Tibial nerve (tissue), 4 donors: ENCODE data around the gene TRIM9. TPM values are rescaled to one million over a fixed set of nuclear protein-coding genes. Genes with fewer than 3 reads are reported as not detected.

Experiments used
- DNase-seq, 2 donors: peaks; one replicate each; pipeline ENCODE4 v3.0.0-alpha.2; 2019; ENCODE audit warnings: low spot score in 2 of 2
- H3K27ac ChIP-seq, 4 donors: fragments of 200-600 bp; sonication (generic) in 3 of 4; one replicate each; pipeline ENCODE4 v1.5.1; 2017 to 2019; ENCODE audit warnings: mild to moderate bottlenecking in 1 of 4
- H3K27me3 ChIP-seq, 2 donors: fragments of 200-600 bp; sonication (generic) in 1 of 2; one replicate each; pipeline versions ENCODE4 v1.5.1 to v1.6.0; 2017 to 2019
- H3K36me3 ChIP-seq, 3 donors: fragments of 200-600 bp; sonication (generic); one replicate each; pipeline ENCODE4 v1.5.1; 2018 to 2019
- H3K4me1 ChIP-seq, 4 donors: fragments of 200-600 bp; sonication (generic) in 3 of 4; one replicate each; pipeline ENCODE4 v1.5.1; 2017 to 2019
- H3K4me3 ChIP-seq, 4 donors: fragments of 200-600 bp; sonication (generic) in 3 of 4; one replicate each; pipeline ENCODE4 v1.5.1; 2017 to 2019; ENCODE audit warnings: mild to moderate bottlenecking in 1 of 4, moderate library complexity in 1 of 4
- H3K9me3 ChIP-seq, 4 donors: fragments of 200-600 bp; sonication (generic) in 3 of 4; one replicate each; pipeline ENCODE4 v1.5.1; 2017 to 2019
- EP300 ChIP-seq, 2 donors: sonication (generic); formaldehyde crosslinking; IDR thresholded peaks; one replicate each; pipeline ENCODE4 v1.6.1; 2017; ENCODE audit warnings: antibody characterized with exemption in 2 of 2, mild to moderate bottlenecking in 1 of 2
- POLR2A ChIP-seq, 2 donors: fragments of 450-650 bp; IDR thresholded peaks; one replicate each; pipeline ENCODE4 v1.6.1; 2017; ENCODE audit warnings: antibody characterized with exemption in 2 of 2, mild to moderate bottlenecking in 2 of 2, moderate library complexity in 2 of 2
- WGBS, 2 donors: methylation state at CpG; one replicate each; pipeline ENCODE4 v1.1.5; 2018; 5-methylcytosine and 5-hydroxymethylcytosine counted together
- total RNA-seq, 4 donors: library from RNA; depleted of rRNA; stranded (reverse); fragments of >200 nt; gene quantifications; one replicate each; pipeline ENCODE4 v1.1.0, GENCODE V29; 2016
- TF ChIP-seq, protein P1 (sequence below), 5 experiments: fragments of 200-600 bp in 3 of 5; fragments of 450-650 bp in 2 of 5; sonication (generic) in 3 of 5; IDR thresholded peaks; one replicate each; pipeline ENCODE4 v1.5.1; 2016 to 2019; ENCODE audit warnings: antibody characterized with exemption in 5 of 5, mild to moderate bottlenecking in 3 of 5, moderate library complexity in 2 of 5

The TRIM9 gene
- total RNA-seq, 4 donors from 2014 or later: 0.87 to 5.9 (median 4.9) TPM

DNA sequence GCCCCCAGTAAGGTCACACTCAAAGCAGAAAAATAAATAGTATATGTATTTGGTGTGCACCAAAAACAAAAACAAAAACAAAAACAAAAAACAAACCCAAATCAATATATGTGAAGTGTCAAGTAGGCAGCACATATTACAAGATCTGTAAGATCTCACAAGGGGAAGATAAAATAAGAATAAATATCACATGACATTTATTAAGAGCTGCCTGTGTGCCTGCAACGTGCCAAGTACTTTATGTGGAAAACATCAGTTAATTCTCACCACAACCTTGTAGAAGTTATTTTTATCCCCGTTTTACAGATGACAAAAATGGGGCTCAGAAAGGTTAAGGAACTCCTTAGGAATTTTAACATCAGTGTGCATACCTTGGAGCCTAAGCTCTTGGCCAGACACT, 26.6 kb downstream of the TRIM9 start:
- no peak for DNase-seq
- H3K4me1 ChIP-seq: peaks cover 0 to 5% (median 0%) of the 10 kb centered on the region in 4 donors
- WGBS, 2 donors: 85 to 90% methylated on average over 2 of the region's 2 CpGs
- H3K36me3 ChIP-seq: no peaks in the 10 kb centered on the region
- H3K4me3 ChIP-seq: no peak overlapping the region
- no peak overlapping the region for H3K27ac ChIP-seq
- H3K27me3 ChIP-seq: no peaks in the 10 kb centered on the region
- TF ChIP-seq, protein P1, sequence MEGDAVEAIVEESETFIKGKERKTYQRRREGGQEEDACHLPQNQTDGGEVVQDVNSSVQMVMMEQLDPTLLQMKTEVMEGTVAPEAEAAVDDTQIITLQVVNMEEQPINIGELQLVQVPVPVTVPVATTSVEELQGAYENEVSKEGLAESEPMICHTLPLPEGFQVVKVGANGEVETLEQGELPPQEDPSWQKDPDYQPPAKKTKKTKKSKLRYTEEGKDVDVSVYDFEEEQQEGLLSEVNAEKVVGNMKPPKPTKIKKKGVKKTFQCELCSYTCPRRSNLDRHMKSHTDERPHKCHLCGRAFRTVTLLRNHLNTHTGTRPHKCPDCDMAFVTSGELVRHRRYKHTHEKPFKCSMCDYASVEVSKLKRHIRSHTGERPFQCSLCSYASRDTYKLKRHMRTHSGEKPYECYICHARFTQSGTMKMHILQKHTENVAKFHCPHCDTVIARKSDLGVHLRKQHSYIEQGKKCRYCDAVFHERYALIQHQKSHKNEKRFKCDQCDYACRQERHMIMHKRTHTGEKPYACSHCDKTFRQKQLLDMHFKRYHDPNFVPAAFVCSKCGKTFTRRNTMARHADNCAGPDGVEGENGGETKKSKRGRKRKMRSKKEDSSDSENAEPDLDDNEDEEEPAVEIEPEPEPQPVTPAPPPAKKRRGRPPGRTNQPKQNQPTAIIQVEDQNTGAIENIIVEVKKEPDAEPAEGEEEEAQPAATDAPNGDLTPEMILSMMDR (IDR thresholded peaks at IDR 0.05): no peak
- TF ChIP-seq EP300 (IDR thresholded peaks at IDR 0.05): no peak
- TF ChIP-seq POLR2A (IDR thresholded peaks at IDR 0.05): no peak
- H3K9me3 ChIP-seq: peaks cover 0 to 4% (median 2%) of the 10 kb centered on the region in 4 donors

DNA sequence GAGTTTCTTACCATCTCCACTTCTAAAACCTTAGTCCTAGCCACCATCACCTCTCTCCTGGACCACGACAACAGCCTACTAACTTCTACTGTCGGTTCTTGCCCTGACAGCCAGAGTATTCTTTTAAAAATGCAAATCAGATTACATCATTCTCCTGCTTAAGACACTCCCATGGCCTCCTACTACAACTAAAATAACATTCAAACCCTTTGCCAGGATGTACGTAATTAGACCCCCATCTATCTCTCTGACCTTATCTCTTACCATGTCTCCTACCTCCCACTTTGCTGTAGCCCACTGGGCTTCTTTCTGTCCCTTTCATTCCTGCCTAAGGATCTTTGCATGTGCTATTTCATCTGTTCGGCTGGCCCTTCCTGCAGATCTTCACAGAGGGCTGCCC, 27.6 kb downstream of the TRIM9 start:
- no peak for TF ChIP-seq EP300 (IDR thresholded peaks at IDR 0.05)
- TF ChIP-seq, protein P1 (IDR thresholded peaks at IDR 0.05): no peak
- no peak for TF ChIP-seq POLR2A (IDR thresholded peaks at IDR 0.05)
- Histone ChIP-seq H3K27ac (no peak overlapping the region), H3K27me3 (no peaks in the 10 kb centered on the region), H3K4me1 (peaks cover 0 to 5% (median 0%) of the 10 kb centered on the region in 4 donors), H3K4me3 (no peak overlapping the region), H3K36me3 (no peaks in the 10 kb centered on the region), H3K9me3 (peaks cover 0 to 10% (median 5%) of the 10 kb centered on the region in 4 donors)
- 65 to 76% methylated on average over 4 of the region's 4 CpGs for WGBS, 2 donors
- DNase-seq: no peak

DNA sequence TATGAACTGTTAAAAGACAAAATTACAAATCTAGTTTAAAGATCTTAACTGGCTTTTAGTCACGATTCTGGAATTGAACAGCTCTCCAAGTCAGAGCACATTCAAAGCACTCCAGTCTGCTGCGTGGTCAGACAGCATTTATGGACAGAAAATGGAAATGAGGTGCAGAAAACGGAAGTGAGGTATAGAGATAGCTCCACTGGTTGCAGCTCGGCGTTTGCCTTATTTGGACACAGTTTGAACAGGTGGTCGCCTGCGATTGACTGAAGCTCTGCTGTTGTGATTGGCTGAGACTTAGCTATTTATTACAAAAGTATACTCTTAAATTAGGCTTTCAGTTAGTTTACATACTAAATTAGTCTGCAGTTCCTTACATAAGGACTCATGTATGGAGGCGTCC, 28.3 kb downstream of the TRIM9 start:
- Histone ChIP-seq H3K36me3 (no peaks in the 10 kb centered on the region), H3K27ac (no peak overlapping the region), H3K9me3 (peaks cover 0 to 10% (median 5%) of the 10 kb centered on the region in 4 donors), H3K4me3 (no peak overlapping the region), H3K27me3 (no peaks in the 10 kb centered on the region), H3K4me1 (no peaks in the 10 kb centered on the region)
- DNase-seq: no peak
- TF ChIP-seq EP300 (IDR thresholded peaks at IDR 0.05) (no peak), POLR2A (IDR thresholded peaks at IDR 0.05) (no peak)
- TF ChIP-seq, protein P1 (IDR thresholded peaks at IDR 0.05): no peak
- 90 to 91% methylated on average over 8 of the region's 8 CpGs for WGBS, 2 donors

DNA sequence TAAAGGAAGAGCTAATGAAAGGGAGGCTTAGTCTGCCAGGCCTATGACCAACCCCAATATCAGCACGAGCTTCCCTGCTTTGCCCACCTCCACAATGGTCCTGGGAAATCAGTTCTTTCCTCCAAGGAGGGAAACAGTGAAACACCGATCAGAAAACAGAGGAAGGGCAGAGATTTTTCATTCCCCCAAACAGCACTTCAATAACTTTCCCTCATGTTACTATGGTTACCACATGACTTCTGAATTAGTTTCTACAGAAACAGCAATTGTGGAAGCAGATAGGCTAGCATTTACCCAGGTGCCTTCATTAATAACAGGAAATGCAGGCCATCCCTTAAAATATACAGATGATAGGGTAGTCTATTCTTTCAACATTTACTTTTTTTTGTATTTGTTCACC, 35.9 kb downstream of the TRIM9 start:
- TF ChIP-seq POLR2A (IDR thresholded peaks at IDR 0.05) (no peak), EP300 (IDR thresholded peaks at IDR 0.05) (no peak)
- Histone ChIP-seq H3K4me3 (no peak overlapping the region), H3K27me3 (no peaks in the 10 kb centered on the region), H3K36me3 (no peaks in the 10 kb centered on the region), H3K9me3 (peaks cover 0 to 10% (median 5%) of the 10 kb centered on the region in 4 donors), H3K4me1 (no peaks in the 10 kb centered on the region), H3K27ac (no peak overlapping the region)
- no peak for DNase-seq
- WGBS, 2 donors: 37 to 50% methylated on average over 2 of the region's 2 CpGs

DNA sequence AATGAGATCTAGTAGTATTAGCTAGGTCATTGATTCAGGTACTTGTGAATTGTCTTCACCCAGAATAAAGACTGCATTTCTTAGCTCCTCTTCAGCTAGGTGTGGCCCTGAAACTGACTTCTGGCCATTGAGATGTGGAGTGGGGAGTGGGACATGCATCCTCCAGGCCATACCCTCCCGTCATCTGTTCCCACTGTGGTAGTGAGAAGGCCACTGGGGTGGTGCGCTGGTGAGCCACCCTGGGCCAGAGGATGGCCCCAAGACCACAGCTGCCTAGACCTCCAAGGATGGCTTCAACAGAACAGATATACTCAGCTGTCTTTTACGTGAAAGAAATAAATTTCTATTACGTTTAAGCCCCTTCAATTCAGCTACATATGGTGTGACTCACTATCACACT, 36.5 kb downstream of the TRIM9 start:
- DNase-seq: no peak
- no peaks in the 10 kb centered on the region for H3K4me1 ChIP-seq
- TF ChIP-seq, protein P1 (IDR thresholded peaks at IDR 0.05): no peak
- no peaks in the 10 kb centered on the region for H3K36me3 ChIP-seq
- no peak overlapping the region for H3K4me3 ChIP-seq
- WGBS, 2 donors: 89 to 94% methylated on average over 4 of the region's 4 CpGs
- no peak overlapping the region for H3K27ac ChIP-seq
- H3K27me3 ChIP-seq: no peaks in the 10 kb centered on the region
- peaks cover 0 to 7% (median 3%) of the 10 kb centered on the region in 4 donors for H3K9me3 ChIP-seq

DNA sequence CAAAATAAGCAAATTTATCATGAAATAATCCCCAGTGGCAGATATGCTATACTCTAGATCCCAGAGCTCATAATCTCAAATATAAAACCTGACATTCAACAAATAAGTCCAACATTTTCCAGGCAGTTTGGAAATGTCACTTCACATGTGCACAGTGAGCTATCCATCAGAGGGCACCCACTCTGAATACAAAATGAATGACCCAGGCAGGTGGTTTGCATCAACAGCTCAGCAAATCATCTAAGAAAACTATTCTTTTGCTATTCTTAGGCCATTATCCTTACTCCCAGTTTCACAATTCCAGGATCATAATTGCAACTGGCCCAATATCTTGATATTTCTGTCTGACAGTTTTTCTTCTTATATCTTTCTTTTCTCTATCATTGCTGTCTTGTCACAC, 38.5 kb downstream of the TRIM9 start:
- Histone ChIP-seq H3K36me3 (no peaks in the 10 kb centered on the region), H3K4me3 (no peak overlapping the region), H3K4me1 (no peaks in the 10 kb centered on the region), H3K27ac (no peak overlapping the region), H3K27me3 (no peaks in the 10 kb centered on the region), H3K9me3 (no peaks in the 10 kb centered on the region)
- TF ChIP-seq EP300 (IDR thresholded peaks at IDR 0.05) (no peak), POLR2A (IDR thresholded peaks at IDR 0.05) (no peak)
- TF ChIP-seq, protein P1 (IDR thresholded peaks at IDR 0.05): no peak
- no peak for DNase-seq
